MG63 (cell line): ENCODE results near the gene FUBP3. TPM values are rescaled to one million over a fixed set of nuclear protein-coding genes. Genes with fewer than 3 reads are reported as not detected.

Source experiments
- DNase-seq: peaks from one replicate; pipeline ENCODE4 v3.0.0-alpha.2; 2020
- H3K27me3 ChIP-seq: fragments of 250-450 bp; sonication (Bioruptor Pico); 2 replicates; pipeline ENCODE4 v1.5.1; 2020; ENCODE audit warnings: mild to moderate bottlenecking, moderate library complexity
- H3K36me3 ChIP-seq: fragments of 250-450 bp; sonication (Bioruptor Pico); 2 replicates; pipeline ENCODE4 v1.5.1; 2020; ENCODE audit warnings: mild to moderate bottlenecking, moderate library complexity
- H3K4me3 ChIP-seq: fragments of 250-450 bp; sonication (Bioruptor Pico); 2 replicates; pipeline ENCODE4 v1.5.1; 2020; ENCODE audit warnings: mild to moderate bottlenecking, moderate library complexity
- H3K9me3 ChIP-seq: fragments of 250-450 bp; sonication (Bioruptor Pico); 2 replicates; pipeline ENCODE4 v1.5.1; 2020; ENCODE audit warnings: mild to moderate bottlenecking, moderate library complexity
- total RNA-seq: library from RNA; depleted of rRNA; stranded (reverse); fragments of >200 nt; shearing (Covaris generic); gene quantifications from 2 replicates; pipeline ENCODE4 v1.2.3, GENCODE V29; 2014; ENCODE audit warnings: low replicate concordance

FUBP3 gene
- total RNA-seq, 1 experiment from 2014 or later = 30.3 TPM

DNA sequence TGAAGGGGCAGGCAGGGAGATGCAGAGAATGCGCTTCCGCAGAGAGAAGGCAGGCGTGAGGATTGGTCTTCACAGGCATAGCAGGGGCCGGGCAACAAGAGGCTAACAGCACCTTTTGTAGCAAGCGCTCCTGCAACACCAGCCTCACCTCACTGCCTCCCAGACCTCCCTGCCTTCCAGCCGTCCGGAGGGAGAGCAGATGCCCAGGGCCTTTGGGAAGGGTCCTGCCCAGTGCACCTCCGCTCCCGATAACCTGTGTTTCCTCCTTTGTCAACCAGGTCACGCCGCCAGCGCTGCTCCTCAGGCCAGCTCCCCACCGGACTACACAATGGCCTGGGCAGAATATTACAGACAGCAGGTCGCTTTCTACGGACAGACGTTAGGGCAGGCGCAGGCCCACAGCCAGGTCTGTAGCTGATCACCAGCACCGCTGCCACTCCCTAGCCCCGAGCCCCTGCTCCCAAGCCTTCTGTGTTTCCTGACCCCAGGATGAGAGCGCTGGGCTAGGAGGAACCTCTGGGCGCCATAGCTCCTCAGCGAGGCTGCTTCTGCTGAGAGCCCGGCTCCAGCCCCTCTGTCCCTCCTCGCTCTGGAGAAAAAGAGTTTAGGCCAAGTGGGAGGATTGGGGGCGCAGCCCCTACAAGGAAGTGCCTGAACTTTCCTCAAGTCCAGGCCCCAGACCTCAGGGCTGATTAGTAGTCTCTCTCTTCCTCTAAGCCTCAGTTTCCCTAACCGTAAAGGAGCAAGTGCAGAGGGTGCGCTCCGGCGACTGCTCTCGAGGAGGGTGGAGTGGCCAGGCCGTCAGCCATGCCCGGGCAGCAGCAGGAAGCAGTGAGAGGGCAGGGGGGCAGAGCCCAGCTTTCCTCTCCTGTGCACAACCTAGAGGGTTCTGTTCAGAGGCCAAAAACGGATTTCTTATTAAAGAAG lies 56.6 kb downstream of the FUBP3 start:
- peaks cover 26% of the 10 kb centered on the region for H3K36me3 ChIP-seq
- no peak for DNase-seq

GRCh38 chr9:130636648-130637020 lies 57.3 kb downstream of the FUBP3 start:
- H3K27me3 ChIP-seq = no peaks in the 10 kb centered on the region
- H3K9me3 ChIP-seq = no peaks in the 10 kb centered on the region
- H3K4me3 ChIP-seq = no peak overlapping the region
- H3K36me3 ChIP-seq = peaks cover 19% of the 10 kb centered on the region
- no peak for DNase-seq

More for the DNA sequence above, 56.6 kb downstream of the FUBP3 start:
- Histone ChIP-seq H3K9me3 (no peaks in the 10 kb centered on the region), H3K4me3 (no peak overlapping the region), H3K27me3 (no peaks in the 10 kb centered on the region)

- H3K36me3 ChIP-seq = peaks cover 18% of the 10 kb centered on the region
- H3K9me3 ChIP-seq = no peaks in the 10 kb centered on the region
- H3K27me3 ChIP-seq = no peaks in the 10 kb centered on the region
- H3K4me3 ChIP-seq = no peak overlapping the region
- DNase-seq = no peak
These were observed 59.1 kb downstream of the FUBP3 start for GRCh38 chr9:130638284-130639123.

DNA sequence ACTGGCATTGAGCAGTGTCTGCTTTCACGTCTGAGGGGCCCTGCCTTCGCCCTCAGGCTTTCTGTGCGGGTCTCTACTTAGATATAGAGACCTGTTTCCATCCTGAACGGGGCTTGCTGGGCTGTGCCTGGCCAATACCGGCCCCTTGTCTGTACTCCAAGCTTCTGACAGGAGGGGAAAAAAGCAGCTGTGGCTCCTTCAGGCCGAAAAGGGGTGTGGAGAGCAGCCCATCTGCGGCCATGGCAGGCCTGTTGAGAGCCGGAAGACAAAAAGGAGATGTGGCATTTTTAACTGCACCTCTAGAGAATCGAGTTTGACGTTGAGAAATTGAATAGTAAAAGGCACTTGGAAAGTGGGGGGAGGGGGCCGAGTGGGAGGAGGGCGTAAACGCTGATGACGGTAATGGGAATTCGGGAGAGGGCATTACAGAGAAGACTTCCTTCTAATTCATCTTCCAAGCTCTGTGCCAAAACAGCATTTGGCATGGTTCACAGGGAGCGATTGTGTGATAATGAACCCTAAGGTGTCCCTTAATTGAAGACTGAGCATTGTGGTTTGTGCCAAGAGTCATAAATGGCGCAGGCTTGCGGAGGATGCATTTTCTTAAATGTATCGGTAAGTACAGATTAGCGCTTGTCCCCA lies 59.9 kb downstream of the FUBP3 start:
- Histone ChIP-seq H3K9me3 (no peaks in the 10 kb centered on the region), H3K36me3 (peaks cover 17% of the 10 kb centered on the region), H3K27me3 (no peaks in the 10 kb centered on the region), H3K4me3 (no peak overlapping the region)
- DNase-seq = no peak

- Histone ChIP-seq H3K27me3 (no peaks in the 10 kb centered on the region), H3K36me3 (peaks cover 15% of the 10 kb centered on the region), H3K9me3 (no peaks in the 10 kb centered on the region), H3K4me3 (no peak overlapping the region)
- no peak for DNase-seq
These were observed 60.6 kb downstream of the FUBP3 start for GRCh38 chr9:130639866-130640555.

DNA sequence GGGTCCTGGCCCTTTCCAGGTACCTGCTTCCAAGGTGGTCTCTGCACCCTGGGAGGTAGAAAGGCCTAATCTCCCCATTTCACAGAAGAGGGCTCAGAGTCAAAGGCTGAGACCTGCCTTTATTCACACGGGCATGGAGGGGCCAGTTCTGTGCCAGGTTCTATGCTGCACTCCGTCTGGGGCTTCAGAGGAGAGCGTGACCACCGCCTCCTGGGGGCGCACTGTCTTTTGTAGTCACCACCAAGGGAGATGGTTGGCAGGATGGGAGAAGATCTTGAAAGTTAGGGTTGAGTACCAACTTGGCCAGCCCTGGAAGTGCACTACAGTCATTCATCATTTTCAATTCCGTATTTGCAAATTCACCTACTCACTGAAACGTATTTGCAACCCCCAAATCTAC lies 61.3 kb downstream of the FUBP3 start:
- Histone ChIP-seq H3K27me3 (no peaks in the 10 kb centered on the region), H3K4me3 (no peak overlapping the region), H3K36me3 (peaks cover 15% of the 10 kb centered on the region), H3K9me3 (no peaks in the 10 kb centered on the region)
- DNase-seq = no peak

- no peak for DNase-seq
- no peaks in the 10 kb centered on the region for H3K9me3 ChIP-seq
- H3K4me3 ChIP-seq = no peak overlapping the region
- H3K27me3 ChIP-seq = no peaks in the 10 kb centered on the region
- peaks cover 5% of the 10 kb centered on the region; the same call in 1 of the 2 replicates for H3K36me3 ChIP-seq
These were observed 63.5 kb downstream of the FUBP3 start for GRCh38 chr9:130642926-130643325.

GRCh38 chr9:130651221-130651620 lies 71.8 kb downstream of the FUBP3 start:
- Histone ChIP-seq H3K4me3 (no peak overlapping the region), H3K9me3 (no peaks in the 10 kb centered on the region), H3K27me3 (no peaks in the 10 kb centered on the region), H3K36me3 (no peaks in the 10 kb centered on the region)
- no peak for DNase-seq

- no peak overlapping the region for H3K4me3 ChIP-seq
These were observed 72.4 kb downstream of the FUBP3 start for GRCh38 chr9:130651752-130652151.

GRCh38 chr9:130654879-130655278 lies 75.5 kb downstream of the FUBP3 start:
- Histone ChIP-seq H3K4me3 (no peak overlapping the region), H3K27me3 (peaks cover 17% of the 10 kb centered on the region), H3K9me3 (peaks cover 2% of the 10 kb centered on the region; the same call in 1 of the 2 replicates), H3K36me3 (no peaks in the 10 kb centered on the region)
- peak; percentile 23 for DNase-seq

More at GRCh38 chr9:130651752-130652151, 72.4 kb downstream of the FUBP3 start:
- H3K36me3 ChIP-seq = no peaks in the 10 kb centered on the region
- DNase-seq = no peak
- H3K27me3 ChIP-seq = no peaks in the 10 kb centered on the region
- no peaks in the 10 kb centered on the region for H3K9me3 ChIP-seq

- Histone ChIP-seq H3K36me3 (no peaks in the 10 kb centered on the region), H3K4me3 (no peak overlapping the region), H3K27me3 (peaks cover 59% of the 10 kb centered on the region), H3K9me3 (peaks cover 2% of the 10 kb centered on the region; the same call in 1 of the 2 replicates)
- no peak for DNase-seq
These were observed 79.7 kb downstream of the FUBP3 start for GRCh38 chr9:130658893-130659698.

GRCh38 chr9:130659699-130660248 lies 80.4 kb downstream of the FUBP3 start:
- no peak overlapping the region for H3K4me3 ChIP-seq
- DNase-seq = no peak
- no peaks in the 10 kb centered on the region for H3K36me3 ChIP-seq
- H3K27me3 ChIP-seq = peaks cover 66% of the 10 kb centered on the region
- peaks cover 2% of the 10 kb centered on the region; the same call in 1 of the 2 replicates for H3K9me3 ChIP-seq

DNA sequence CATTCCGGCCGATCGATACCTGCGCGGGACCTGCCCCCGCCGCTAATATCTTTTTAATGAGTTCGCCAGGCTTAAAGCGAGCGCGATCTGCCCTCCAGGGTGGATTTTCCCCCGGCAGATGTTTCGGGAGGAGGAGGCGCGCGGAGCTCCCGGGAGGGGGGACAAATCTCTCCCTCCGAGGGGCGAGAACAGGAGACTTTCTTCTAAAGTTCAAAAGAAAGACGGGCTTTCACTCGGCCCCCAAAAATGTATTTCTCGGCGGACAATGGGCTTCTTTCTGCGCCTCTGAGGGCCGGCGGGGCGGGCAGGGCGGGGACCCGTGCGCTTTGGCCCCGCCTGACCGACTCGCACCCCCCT lies 80.9 kb downstream of the FUBP3 start:
- peak overlapping the region; percentile 29; the same call in 1 of the 2 replicates for H3K4me3 ChIP-seq
- no peaks in the 10 kb centered on the region for H3K36me3 ChIP-seq
- H3K27me3 ChIP-seq = peaks cover 69% of the 10 kb centered on the region
- H3K9me3 ChIP-seq = peaks cover 2% of the 10 kb centered on the region; the same call in 1 of the 2 replicates
- no peak for DNase-seq

- Histone ChIP-seq H3K27me3 (peaks cover 74% of the 10 kb centered on the region), H3K4me3 (peak overlapping the region; percentile 29; the same call in 1 of the 2 replicates), H3K36me3 (no peaks in the 10 kb centered on the region), H3K9me3 (peaks cover 2% of the 10 kb centered on the region; the same call in 1 of the 2 replicates)
- no peak for DNase-seq
These were observed 81.5 kb downstream of the FUBP3 start for GRCh38 chr9:130660683-130661450.
